HG02973 (cell line): ENCODE measurements around the gene TTC6.

Experiments
- ATAC-seq: cut with Tn5 transposase; IDR thresholded peaks from one replicate; pipeline ENCODE4 v1.9.1; 2021; ENCODE audit warnings: moderate library complexity; ENCODE audit not compliant: unreplicated experiment

Gene TTC6

GRCh38 chr14:37584211-37585100 is 11.0 kb upstream of the TTC6 start:
- no peak for ATAC-seq

DNA sequence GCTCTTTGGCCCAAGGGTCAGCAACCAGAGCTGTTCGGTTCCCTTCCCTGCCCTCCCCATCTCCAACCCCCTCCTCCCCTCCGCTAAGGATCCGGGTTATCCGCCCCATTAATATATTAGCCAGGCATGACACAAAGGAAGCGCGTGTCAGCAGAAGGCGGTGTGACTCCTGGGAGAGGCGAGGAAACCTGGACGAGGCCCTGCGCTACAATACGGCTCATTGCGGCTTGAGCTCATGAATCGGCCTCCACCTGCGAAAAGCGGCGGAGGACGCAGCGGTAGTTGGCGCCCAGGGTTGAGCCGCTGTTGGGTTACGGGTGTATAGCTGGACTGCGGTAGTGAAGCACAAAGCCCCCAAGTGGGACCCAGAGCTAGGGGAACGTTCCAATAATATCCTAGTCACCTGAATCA is 10.3 kb upstream of the TTC6 start:
- ATAC-seq: no peak

- ATAC-seq: no peak
Measured at GRCh38 chr14:37585971-37586796, 9.2 kb upstream of the TTC6 start.

DNA sequence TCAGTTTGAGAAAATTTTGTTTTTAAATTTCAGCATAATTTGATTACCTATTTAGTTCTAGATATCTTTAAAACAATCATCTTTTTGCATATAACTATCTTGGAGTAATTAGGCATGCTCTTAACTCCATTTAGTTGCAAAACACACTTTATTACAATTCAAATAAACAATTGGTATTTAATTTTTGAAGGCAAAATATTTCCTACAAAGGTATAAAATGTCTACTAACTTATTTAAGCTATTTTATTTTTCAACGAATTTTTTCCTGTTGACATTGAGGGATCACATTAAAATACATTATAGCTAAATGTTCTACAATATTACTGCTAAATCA is 8.7 kb upstream of the TTC6 start:
- ATAC-seq: no peak

- ATAC-seq: no peak
Measured at GRCh38 chr14:37587131-37587803, 8.2 kb upstream of the TTC6 start.

GRCh38 chr14:37587881-37588666 is 7.4 kb upstream of the TTC6 start:
- no peak for ATAC-seq

GRCh38 chr14:37588667-37588955 is 6.8 kb upstream of the TTC6 start:
- no peak for ATAC-seq

DNA sequence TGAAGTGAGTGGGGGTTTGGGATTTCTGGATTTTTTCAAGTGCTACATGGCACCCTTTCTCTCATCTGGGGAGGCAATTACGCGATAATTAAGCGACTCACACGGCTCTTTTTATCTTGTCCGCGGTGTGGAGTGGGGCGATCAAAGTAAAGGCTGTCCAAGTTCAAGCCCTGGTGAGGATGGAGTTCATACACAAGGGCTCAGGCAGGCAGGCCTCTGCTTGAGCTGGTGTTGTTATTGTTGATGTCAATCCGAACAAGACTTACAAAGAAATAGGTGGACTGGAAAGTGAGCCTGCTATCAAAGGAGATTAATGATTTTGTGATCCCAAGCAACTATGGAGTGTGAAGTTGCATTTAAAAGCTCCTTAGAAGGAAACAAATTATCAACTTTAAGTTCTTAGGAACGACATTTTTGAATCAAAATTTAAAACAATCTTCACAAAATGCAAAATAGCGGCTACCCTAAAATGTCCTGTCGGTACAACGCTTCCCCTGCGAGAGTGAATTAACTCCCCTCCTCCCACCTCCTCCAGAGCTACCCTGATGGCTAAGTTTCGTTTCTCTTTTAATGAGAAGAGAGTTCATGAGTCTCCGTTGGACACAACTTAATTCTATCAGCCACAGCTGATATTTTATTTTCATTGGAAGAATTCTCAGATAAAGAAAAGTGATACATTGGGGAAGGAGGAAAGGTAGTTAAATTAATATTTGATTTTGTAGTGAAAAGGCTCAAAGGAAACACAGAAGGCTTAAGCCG is 6.3 kb upstream of the TTC6 start:
- ATAC-seq: no peak

DNA sequence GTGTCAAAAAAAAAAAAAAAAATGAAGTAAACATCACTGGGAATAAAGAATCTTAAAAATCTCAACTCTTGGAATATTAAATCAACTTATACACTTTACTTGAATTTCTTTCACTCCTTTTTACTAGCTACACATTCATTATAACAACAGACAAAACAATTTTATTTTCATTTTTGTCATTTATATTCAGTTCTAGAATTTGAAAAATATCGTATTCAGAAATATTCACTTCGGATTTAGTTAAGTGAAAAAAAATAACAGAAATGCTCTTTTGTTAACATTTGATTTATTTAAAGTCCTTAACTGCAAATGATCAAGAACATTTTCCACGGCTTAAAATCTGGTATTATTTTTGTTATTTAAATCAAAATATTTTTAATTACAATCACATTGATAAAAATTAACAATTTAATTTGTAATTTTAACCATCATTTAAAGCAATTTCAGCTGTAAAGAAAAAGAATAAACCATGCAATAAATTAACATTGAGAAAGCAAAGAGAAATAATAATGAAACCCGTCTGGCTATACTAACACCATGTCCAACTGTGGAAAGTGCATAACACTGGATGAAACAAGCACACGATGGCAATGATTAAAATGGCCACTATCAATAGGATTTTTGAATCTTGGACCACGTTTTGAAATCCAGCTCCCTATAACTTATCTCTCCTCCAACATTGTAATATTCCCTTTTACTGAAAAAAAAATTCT is 5.6 kb upstream of the TTC6 start:
- no peak for ATAC-seq

DNA sequence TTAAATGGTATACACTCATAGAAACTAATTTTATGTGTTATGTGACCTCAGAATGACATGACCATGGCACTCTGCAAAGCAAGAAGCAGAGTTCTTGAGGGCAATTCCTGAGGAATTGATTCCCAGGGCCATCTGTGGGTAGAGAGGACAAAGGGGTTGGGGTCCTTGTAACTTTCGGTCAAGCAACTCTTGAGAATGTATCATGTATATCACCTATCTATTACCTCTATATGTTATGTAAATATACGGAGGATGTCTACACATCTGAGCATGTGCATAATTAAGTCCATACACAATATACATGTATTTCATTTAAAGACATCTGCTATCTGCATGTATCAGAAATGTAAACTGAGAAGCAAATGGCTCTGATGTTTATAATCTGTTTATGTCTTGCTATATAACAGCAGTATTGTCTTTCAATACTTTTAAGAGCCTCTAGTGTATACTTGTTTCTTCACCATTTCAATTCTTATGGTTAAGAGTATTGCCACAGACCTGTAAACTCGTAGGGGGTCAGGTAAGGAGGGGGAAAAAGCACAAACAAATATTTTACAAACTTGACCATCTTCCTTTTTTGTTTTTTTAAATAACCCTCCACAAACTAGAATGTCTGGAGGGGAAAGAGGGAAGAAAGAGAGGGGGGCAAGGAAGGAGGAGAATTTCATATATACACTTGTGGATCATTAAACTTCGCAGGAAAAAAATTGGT is 4.8 kb upstream of the TTC6 start:
- ATAC-seq: no peak

GRCh38 chr14:37591311-37591940 is 4.0 kb upstream of the TTC6 start:
- ATAC-seq: no peak

- no peak for ATAC-seq
Measured at GRCh38 chr14:37591941-37592481, 3.4 kb upstream of the TTC6 start.

DNA sequence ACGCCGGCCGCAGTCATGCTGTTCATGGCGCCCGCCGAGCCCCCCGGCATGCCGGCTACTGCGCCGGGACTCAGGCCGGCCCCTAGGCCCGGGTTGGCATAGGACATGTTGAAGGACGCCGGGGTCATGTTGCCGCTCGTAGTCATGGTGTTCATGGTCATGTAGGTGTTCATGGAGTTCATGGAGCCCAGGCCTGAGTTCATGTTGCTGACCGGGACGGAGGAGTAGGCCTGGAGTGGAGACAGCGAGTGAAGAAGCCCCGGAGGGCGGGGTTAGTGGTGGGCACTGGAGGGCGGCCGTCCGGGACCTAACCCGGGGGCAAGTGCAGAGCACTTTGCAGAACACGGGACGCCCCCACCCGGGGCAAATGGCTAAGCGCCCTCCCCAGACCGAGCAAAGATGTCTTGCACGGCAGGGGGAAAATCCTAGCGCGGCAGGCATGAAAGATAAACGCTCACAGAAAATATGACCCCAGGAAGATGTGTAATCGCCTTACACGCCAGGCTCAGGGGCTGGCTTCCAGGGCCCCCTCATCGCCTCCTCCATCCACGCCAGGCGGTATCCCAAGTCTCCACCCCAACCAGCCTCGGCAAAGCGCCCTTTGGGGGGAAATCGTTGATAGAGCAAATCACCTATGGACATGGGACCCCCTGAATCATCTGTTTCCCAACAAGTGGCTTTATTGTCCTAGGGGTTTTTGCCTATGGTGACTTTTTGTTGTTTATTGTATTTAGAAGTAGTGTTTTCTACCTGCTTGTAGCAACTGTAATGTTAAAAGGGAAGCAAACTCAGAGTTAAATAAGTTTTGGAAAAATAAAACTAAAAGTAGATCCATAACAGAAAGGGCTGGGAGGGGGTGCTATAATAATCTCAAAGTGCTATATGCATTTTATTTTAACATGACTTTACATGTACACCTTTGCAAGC is 2.7 kb upstream of the TTC6 start:
- ATAC-seq: no peak

DNA sequence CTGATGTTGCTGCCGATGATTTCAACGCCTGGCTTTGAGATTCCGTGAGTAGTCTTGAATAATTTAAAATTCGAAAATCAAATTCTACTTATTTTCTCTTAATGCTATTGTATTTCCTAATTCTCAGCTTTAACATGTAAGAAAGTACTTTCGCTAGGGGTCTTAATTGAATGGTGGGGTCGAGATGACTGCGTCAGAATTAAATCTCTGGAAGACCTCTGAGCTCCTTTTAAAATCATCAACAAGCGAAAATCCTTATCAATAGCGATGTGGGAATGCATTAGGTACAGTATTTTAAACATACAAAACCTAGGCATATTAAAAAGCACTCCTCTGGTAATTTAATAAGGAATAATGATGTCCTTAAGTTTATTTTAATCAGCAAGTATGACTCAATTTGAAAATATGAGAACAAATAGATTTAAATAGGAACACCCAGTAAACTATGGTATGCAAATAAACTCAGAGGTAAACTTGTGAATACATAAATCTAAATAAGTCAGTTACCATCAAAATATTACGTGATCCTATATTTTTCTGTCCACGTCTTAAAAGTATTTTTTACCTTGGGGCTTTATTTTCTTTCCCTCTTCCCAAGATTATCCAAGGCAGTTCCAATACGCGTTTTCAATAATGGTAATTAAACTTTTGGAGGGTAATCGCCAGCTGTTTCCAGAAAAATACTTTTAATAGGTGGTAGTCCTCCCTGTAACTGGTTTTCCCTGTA is 1.8 kb upstream of the TTC6 start:
- ATAC-seq: no peak

- no peak for ATAC-seq
Measured at GRCh38 chr14:37594238-37594970, 1.0 kb upstream of the TTC6 start.
